Endothelial cell of umbilical vein (primary cell): ENCODE results near the gene FIBCD1. TPM values are rescaled to one million over a fixed set of nuclear protein-coding genes. Genes with fewer than 3 reads are reported as not detected.

Source experiments
- BruUV-seq: library from RNA; stranded (reverse); fragments of 400-500 nt; replicated peaks from 2 replicates; lab custom pipeline; 2021; lab: Mats Ljungman, UMichigan
- CTCF ChIA-PET: fragments of 300-600, 350-600 bp; sonication (Branson Sonifier 250); formaldehyde crosslinking; loops from one replicate; lab custom pipeline; 2021; ENCODE audit warnings: antibody characterized with exemption, inconsistent platforms; lab: Charles Lee
- POLR2A ChIA-PET: fragments of 300-600, 350-600 bp; sonication (Branson Sonifier 250); formaldehyde crosslinking; loops from one replicate; lab custom pipeline; 2021; ENCODE audit warnings: antibody characterized with exemption, inconsistent platforms; lab: Charles Lee
- DNase-seq: peaks from one replicate; pipeline ENCODE4 v3.0.0-alpha.2; 2011; ENCODE audit warnings: low read depth, low spot score
- FAIRE-seq: peaks from 2 replicates; lab custom pipeline; 2011; peaks lifted over from hg19 to GRCh38; lab: Jason Lieb, UNC
- H2AFZ ChIP-seq: 2 replicates; pipeline ENCODE4 v1.6.0; 2012; ENCODE audit warnings: low read depth, low read length, control low read depth, inconsistent platforms
- H3K27ac ChIP-seq: 2 replicates; pipeline ENCODE4 v1.5.1; 2011; ENCODE audit warnings: low read depth, mild to moderate bottlenecking, control low read depth, low read length, moderate library complexity; ENCODE audit not compliant: insufficient read depth
- H3K27me3 ChIP-seq, 2 experiments: 2 replicates each; pipeline versions ENCODE4 v1.6.0 to v1.6.1; 2011; ENCODE audit warnings: low read length in 2 of 2, mixed read lengths in 1 of 2; ENCODE audit not compliant: control insufficient read depth in 2 of 2, insufficient read depth in 2 of 2
- H3K36me3 ChIP-seq, 2 experiments: 2 replicates in 1 of 2; 3 replicates in 1 of 2; pipeline ENCODE4 v1.5.1; 2011; ENCODE audit warnings: low read length in 2 of 2, mild to moderate bottlenecking in 1 of 2, moderate library complexity in 1 of 2; ENCODE audit not compliant: control insufficient read depth in 2 of 2, insufficient read depth in 2 of 2; ENCODE audit errors: extremely low read depth in 1 of 2
- H3K4me1 ChIP-seq: 3 replicates; pipeline ENCODE4 v1.5.1; 2011; ENCODE audit warnings: mild to moderate bottlenecking, low read length; ENCODE audit not compliant: control insufficient read depth, insufficient read depth; ENCODE audit errors: extremely low read depth
- H3K4me2 ChIP-seq: 2 replicates; pipeline ENCODE4 v1.6.1; 2011; ENCODE audit warnings: low read length, control low read depth, mixed read lengths; ENCODE audit not compliant: insufficient read depth
- H3K4me3 ChIP-seq, 3 experiments: fragments of 200-600 bp in 1 of 3; sonication (generic), shearing (Covaris generic) in 1 of 3; replicated peaks in 1 of 3; 2 replicates each; pipeline ENCODE4 v1.5.1; 2011 to 2016; ENCODE audit warnings: control low read depth in 3 of 3, low read length in 3 of 3, mild to moderate bottlenecking in 2 of 3, inconsistent platforms in 1 of 3, low read depth in 1 of 3, moderate library complexity in 1 of 3; ENCODE audit not compliant: insufficient read depth in 1 of 3
- H3K79me2 ChIP-seq: 2 replicates; pipeline ENCODE4 v1.6.0; 2012; ENCODE audit warnings: low read length, inconsistent platforms; ENCODE audit not compliant: control insufficient read depth, insufficient read depth
- H3K9ac ChIP-seq: replicated peaks from 2 replicates; pipeline ENCODE3; 2011; ENCODE audit warnings: low read length, control low read depth; ENCODE audit not compliant: insufficient read depth; ENCODE audit errors: extremely low read depth
- H3K9me1 ChIP-seq: replicated peaks from 3 replicates; pipeline ENCODE4 v1.6.0; 2011; ENCODE audit warnings: mild to moderate bottlenecking, low read length; ENCODE audit not compliant: control insufficient read depth, insufficient read depth; ENCODE audit errors: extremely low read depth
- H3K9me3 ChIP-seq: replicated peaks from 2 replicates; pipeline ENCODE4 v1.5.1; 2012; ENCODE audit warnings: low read length, inconsistent platforms; ENCODE audit not compliant: control insufficient read depth, insufficient read depth
- H4K20me1 ChIP-seq: replicated peaks from 2 replicates; pipeline ENCODE3; 2011; ENCODE audit warnings: mild to moderate bottlenecking, low read length; ENCODE audit not compliant: control insufficient read depth, insufficient read depth; ENCODE audit errors: extremely low read depth
- CTCF ChIP-seq, 2 donors: IDR thresholded peaks; 1 replicate in 1 of 2; 2 replicates in 1 of 2; pipeline ENCODE4 v1.5.1; 2011; ENCODE audit warnings: low read length in 2 of 2, mild to moderate bottlenecking in 2 of 2, moderate library complexity in 2 of 2, control low read depth in 1 of 2, inconsistent platforms in 1 of 2, low read depth in 1 of 2; ENCODE audit not compliant: insufficient read depth in 1 of 2; ENCODE audit errors: extremely low read depth in 1 of 2
- EZH2 ChIP-seq: IDR thresholded peaks from 2 replicates; pipeline ENCODE4 v1.6.1; 2012; ENCODE audit warnings: borderline replicate concordance, low read depth, mild to moderate bottlenecking, moderate library complexity, low read length, inconsistent platforms; ENCODE audit not compliant: severe bottlenecking
- FOS ChIP-seq: IDR thresholded peaks from 2 replicates; pipeline ENCODE4 v1.6.1; 2011; ENCODE audit warnings: mild to moderate bottlenecking, low read length, moderate library complexity, borderline replicate concordance; ENCODE audit not compliant: insufficient read depth
- GATA2 ChIP-seq: IDR thresholded peaks from 2 replicates; pipeline ENCODE4 v1.7.0; 2011; ENCODE audit warnings: low read depth, mild to moderate bottlenecking, moderate library complexity, mixed read lengths, low read length; ENCODE audit not compliant: insufficient read length, insufficient read depth
- JUN ChIP-seq: IDR thresholded peaks from 2 replicates; pipeline ENCODE4 v1.6.1; 2011; ENCODE audit warnings: borderline replicate concordance, low read depth; ENCODE audit not compliant: insufficient read length, insufficient read depth
- MAX ChIP-seq: IDR thresholded peaks from 2 replicates; pipeline ENCODE4 v1.6.1; 2011; ENCODE audit not compliant: insufficient read depth, insufficient read length
- MYC ChIP-seq: IDR thresholded peaks from one replicate; pipeline ENCODE4 v1.6.1; 2011; ENCODE audit warnings: mild to moderate bottlenecking, low read depth, low read length
- POLR2A ChIP-seq: IDR thresholded peaks from 2 replicates; pipeline ENCODE4 v1.6.1; 2012; ENCODE audit warnings: low read depth, mild to moderate bottlenecking, control low read depth, low read length
- POLR2AphosphoS5 ChIP-seq: IDR thresholded peaks from 2 replicates; pipeline ENCODE4 v1.6.1; 2012; ENCODE audit warnings: low read depth, mild to moderate bottlenecking, control low read depth, low read length, moderate library complexity; ENCODE audit not compliant: insufficient read depth
- dilution Hi-C: fragments of 300-500 bp; cut with MboI; formaldehyde crosslinking; loops from one replicate; pipeline ENCODE4 v1.15.0; 2019; ENCODE audit warnings: low sequenced_read_pairs; ENCODE audit not compliant: extremely low pct_ligation_motif_present
- intact Hi-C: fragments of 100-400 bp; cut with micrococcal nuclease; formaldehyde crosslinking; loops from one replicate; pipeline ENCODE4 v1.10.0; 2022
- polyA plus RNA-seq, 4 experiments: library from polyadenylated mRNA; depleted of rRNA in 3 of 4; stranded (reverse) in 3 of 4; unstranded in 1 of 4; fragments of >200 nt; gene quantifications; 2 replicates each; pipeline versions ENCODE4 v1.2.1 to v1.2.3, GENCODE V29; 2011 to 2012; ENCODE audit warnings: missing spikeins in 1 of 4
- total RNA-seq: library from RNA; stranded (reverse); gene quantifications from 2 replicates; pipeline ENCODE4 v1.2.3, GENCODE V29; 2021

FIBCD1 gene
- total and polyA plus RNA-seq, 2 donors (not counting 3 experiments of a cell fraction or from before 2014, with no cell fraction given): 0.14 TPM; not detected in 1

- H2AFZ ChIP-seq: peak overlapping the region; percentile 48
Measured at GRCh38 chr9:130913599-130914416, 25.2 kb downstream of the FIBCD1 start.

More at GRCh38 chr9:130913599-130914416, 25.2 kb downstream of the FIBCD1 start:
- Histone ChIP-seq H4K20me1 (no peaks in the 10 kb centered on the region), H3K9me3 (no peaks in the 10 kb centered on the region), H3K9me1 (no peaks in the 10 kb centered on the region), H3K79me2 (no peaks in the 10 kb centered on the region), H3K4me3 (no peak overlapping the region), H3K27me3 (peaks cover 0 to 4% of the 10 kb centered on the region in 2 experiments), H3K36me3 (no peaks in the 10 kb centered on the region), H3K4me1 (no peaks in the 10 kb centered on the region), H3K27ac (no peak overlapping the region), H3K9ac (no peak overlapping the region), H3K4me2 (no peak overlapping the region)
- ChIA-PET CTCF (interaction anchor here (0.9 to 1.0 kb wide), 2 partner anchors 13 to 85 kb away, joined by 6 to 7 read pairs; no protein-coding TSS in a partner anchor), POLR2A (no interaction called here)
- BruUV-seq: no TSS peak
- FAIRE-seq (no peak), DNase-seq (no peak)
- intact Hi-C loops (no loop called here), dilution Hi-C loops (no loop called here)
- TF ChIP-seq POLR2AphosphoS5 (no peak), EZH2 (no peak), GATA2 (no peak), POLR2A (no peak), JUN (no peak), CTCF (IDR thresholded peaks at IDR 0.05; ENCODE audit: extremely low read depth in 1 of 2, insufficient read depth in 1 of 2, low read depth in 1 of 2, low read length in 2 of 2) (no peak), FOS (no peak), MYC (no peak), MAX (no peak)
